HepG2 (cell line): Measurements from ENCODE around the gene PIEZO1. TPM values are rescaled to one million over a fixed set of nuclear protein-coding genes. Genes with fewer than 3 reads are reported as not detected.
A peak's percentile ranks its signal among the peaks of the same experiment; 100 is the strongest.

Source experiments
- GPN1 ChIP-seq: sonication (generic); formaldehyde crosslinking; IDR thresholded peaks from 2 replicates; pipeline ENCODE4 v1.5.1; 2020; ENCODE audit warnings: missing genetic modification reagents, borderline replicate concordance
- PTBP1 ChIP-seq: fragments of 200-400 bp; formaldehyde crosslinking; IDR thresholded peaks from 2 replicates; pipeline ENCODE4 v1.6.1; 2018; ENCODE audit warnings: low read length, low read depth; ENCODE audit not compliant: poor library complexity, severe bottlenecking
- RBM39 ChIP-seq: fragments of 200-400 bp; formaldehyde crosslinking; IDR thresholded peaks from one replicate; pipeline ENCODE4 v1.6.1; 2018; ENCODE audit warnings: antibody characterized with exemption, mild to moderate bottlenecking, low read depth, low read length; ENCODE audit not compliant: poor library complexity, severe bottlenecking
- SCMH1 ChIP-seq: sonication (generic); formaldehyde crosslinking; IDR thresholded peaks from 2 replicates; pipeline ENCODE4 v1.9.0; 2021; ENCODE audit warnings: missing genetic modification reagents, mild to moderate bottlenecking, borderline replicate concordance
- ZNF264 ChIP-seq: sonication (generic); formaldehyde crosslinking; IDR thresholded peaks from 2 replicates; pipeline ENCODE4 v1.4.0; 2020; ENCODE audit warnings: missing genetic modification reagents
- ZNF441 ChIP-seq: sonication (generic); formaldehyde crosslinking; IDR thresholded peaks from 2 replicates; pipeline ENCODE4 v1.7.0; 2021; ENCODE audit warnings: missing genetic modification reagents, borderline replicate concordance
- polyA plus RNA-seq, 8 experiments: library from polyadenylated mRNA; depleted of rRNA in 3 of 8; stranded (reverse) in 7 of 8; unstranded in 1 of 8; fragments of >200 nt; fragmentation: Illumina TruSeq in 4 of 8; extraction: Trizol in 4 of 8; gene quantifications; 2 replicates each; pipeline versions ENCODE4 v1.2.1 to v1.2.3, GENCODE V29; 2011 to 2016; ENCODE audit warnings: low read depth in 4 of 8, missing spikeins in 1 of 8, mixed read lengths in 1 of 8; ENCODE audit not compliant: insufficient read depth in 1 of 8
- total RNA-seq, 5 experiments: library from RNA; depleted of rRNA; stranded (reverse); fragments of >200 nt; fragmentation: Illumina TruSeq; extraction: Trizol; gene quantifications; 2 replicates each; pipeline ENCODE4 v1.2.3, GENCODE V29; 2016; ENCODE audit warnings: low read depth in 1 of 5
- TF ChIP-seq, protein P1 (sequence below): IDR thresholded peaks from 2 replicates; pipeline ENCODE4 v1.6.1; 2016; ENCODE audit warnings: missing compliant biosample characterization, missing genetic modification reagents, borderline replicate concordance
- TF ChIP-seq, protein P2 (sequence below): IDR thresholded peaks from 2 replicates; pipeline ENCODE4 v1.6.1; 2012; ENCODE audit warnings: inconsistent platforms
- TF ChIP-seq, protein P3 (sequence below): sonication (generic); formaldehyde crosslinking; IDR thresholded peaks from 2 replicates; pipeline ENCODE4 v1.8.0; 2022; ENCODE audit warnings: mild to moderate bottlenecking, missing genetic modification reagents; ENCODE audit not compliant: insufficient replicate concordance
- TF ChIP-seq, protein P4 (sequence below): sonication (generic); formaldehyde crosslinking; IDR thresholded peaks from 2 replicates; pipeline ENCODE4 v1.8.1; 2022; ENCODE audit warnings: low read depth, mild to moderate bottlenecking, missing genetic modification reagents
- TF ChIP-seq, protein P5 (sequence below): sonication (generic); formaldehyde crosslinking; IDR thresholded peaks from 2 replicates; pipeline ENCODE4 v1.9.0; 2021; ENCODE audit warnings: missing genetic modification reagents, mild to moderate bottlenecking, borderline replicate concordance
- TF ChIP-seq, protein P6 (sequence below): sonication (generic); formaldehyde crosslinking; conservative IDR thresholded peaks from 2 replicates; pipeline ENCODE4 v1.5.0; 2020; ENCODE audit warnings: missing genetic modification reagents
- TF ChIP-seq, protein P7 (sequence below): sonication (generic); formaldehyde crosslinking; IDR thresholded peaks from 2 replicates; pipeline ENCODE4 v1.4.0; 2020; ENCODE audit warnings: missing genetic modification reagents, borderline replicate concordance

The PIEZO1 gene
- total and polyA plus RNA-seq, 2 of the 13 experiments (the other 11 are each of a cell fraction or from before 2014, with no cell fraction given), result 67.9 to 85.0 TPM

DNA sequence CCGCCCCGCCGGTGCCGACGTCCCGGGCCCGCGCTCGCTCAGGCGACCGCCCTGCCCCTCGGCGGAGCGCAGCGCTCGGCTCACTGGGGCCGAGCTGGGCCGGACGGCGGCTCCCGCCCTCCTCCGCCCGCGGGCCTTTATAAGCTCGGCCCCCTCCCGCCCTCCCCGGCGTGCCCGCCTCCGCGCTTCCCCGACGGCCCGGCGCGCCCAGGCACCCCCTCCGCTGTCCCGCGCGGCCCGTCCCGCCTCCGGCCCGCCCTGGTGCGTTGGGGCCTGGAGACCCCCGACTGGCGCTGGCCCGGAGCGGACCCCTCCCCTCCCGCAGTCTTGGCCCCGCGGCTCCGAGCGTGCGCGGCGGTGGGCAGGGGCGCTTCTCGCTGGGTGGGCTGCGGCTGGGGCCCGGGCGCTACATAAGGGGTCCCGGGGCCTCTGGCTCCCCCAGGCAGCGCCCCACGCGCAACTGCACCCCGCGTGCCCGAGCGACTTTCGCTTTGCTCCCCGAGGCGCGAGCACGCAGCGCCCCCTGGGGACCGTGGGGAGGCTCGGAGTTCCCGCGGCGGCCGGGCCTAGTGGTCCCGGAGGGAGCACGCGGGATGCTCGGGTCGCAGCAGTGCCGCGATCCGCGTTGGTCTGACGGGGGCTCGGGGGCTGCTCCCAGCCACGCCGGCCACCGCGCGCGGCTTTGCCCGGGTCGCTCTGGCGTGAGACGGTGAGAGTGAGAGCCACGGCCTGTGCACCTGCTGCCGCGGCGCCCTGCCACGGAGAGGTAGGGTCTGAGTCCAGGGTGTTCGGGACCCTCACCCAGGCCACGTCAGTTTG, at the start of gene PIEZO1 (continued):
- TF ChIP-seq, protein P1, sequence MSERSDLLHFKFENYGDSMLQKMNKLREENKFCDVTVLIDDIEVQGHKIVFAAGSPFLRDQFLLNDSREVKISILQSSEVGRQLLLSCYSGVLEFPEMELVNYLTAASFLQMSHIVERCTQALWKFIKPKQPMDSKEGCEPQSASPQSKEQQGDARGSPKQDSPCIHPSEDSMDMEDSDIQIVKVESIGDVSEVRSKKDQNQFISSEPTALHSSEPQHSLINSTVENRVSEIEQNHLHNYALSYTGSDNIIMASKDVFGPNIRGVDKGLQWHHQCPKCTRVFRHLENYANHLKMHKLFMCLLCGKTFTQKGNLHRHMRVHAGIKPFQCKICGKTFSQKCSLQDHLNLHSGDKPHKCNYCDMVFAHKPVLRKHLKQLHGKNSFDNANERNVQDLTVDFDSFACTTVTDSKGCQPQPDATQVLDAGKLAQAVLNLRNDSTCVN (CRISPR knock-in tag), result peak; percentile 56; the same call in 1 of the 2 replicates
- TF ChIP-seq, protein P2, sequence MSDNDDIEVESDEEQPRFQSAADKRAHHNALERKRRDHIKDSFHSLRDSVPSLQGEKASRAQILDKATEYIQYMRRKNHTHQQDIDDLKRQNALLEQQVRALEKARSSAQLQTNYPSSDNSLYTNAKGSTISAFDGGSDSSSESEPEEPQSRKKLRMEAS, result peak; percentile 81
- TF ChIP-seq RBM39 (peak; percentile 74), GPN1 (CRISPR knock-in tag) (peak; percentile 61; the same call in 1 of the 2 replicates), SCMH1 (no peak), ZNF264 (CRISPR knock-in tag) (no peak), ZNF441 (peak; percentile 25; the same call in 1 of the 2 replicates), PTBP1 (no peak)
- TF ChIP-seq, protein P3, sequence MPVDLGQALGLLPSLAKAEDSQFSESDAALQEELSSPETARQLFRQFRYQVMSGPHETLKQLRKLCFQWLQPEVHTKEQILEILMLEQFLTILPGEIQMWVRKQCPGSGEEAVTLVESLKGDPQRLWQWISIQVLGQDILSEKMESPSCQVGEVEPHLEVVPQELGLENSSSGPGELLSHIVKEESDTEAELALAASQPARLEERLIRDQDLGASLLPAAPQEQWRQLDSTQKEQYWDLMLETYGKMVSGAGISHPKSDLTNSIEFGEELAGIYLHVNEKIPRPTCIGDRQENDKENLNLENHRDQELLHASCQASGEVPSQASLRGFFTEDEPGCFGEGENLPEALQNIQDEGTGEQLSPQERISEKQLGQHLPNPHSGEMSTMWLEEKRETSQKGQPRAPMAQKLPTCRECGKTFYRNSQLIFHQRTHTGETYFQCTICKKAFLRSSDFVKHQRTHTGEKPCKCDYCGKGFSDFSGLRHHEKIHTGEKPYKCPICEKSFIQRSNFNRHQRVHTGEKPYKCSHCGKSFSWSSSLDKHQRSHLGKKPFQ, result peak; percentile 54
- TF ChIP-seq, protein P4, sequence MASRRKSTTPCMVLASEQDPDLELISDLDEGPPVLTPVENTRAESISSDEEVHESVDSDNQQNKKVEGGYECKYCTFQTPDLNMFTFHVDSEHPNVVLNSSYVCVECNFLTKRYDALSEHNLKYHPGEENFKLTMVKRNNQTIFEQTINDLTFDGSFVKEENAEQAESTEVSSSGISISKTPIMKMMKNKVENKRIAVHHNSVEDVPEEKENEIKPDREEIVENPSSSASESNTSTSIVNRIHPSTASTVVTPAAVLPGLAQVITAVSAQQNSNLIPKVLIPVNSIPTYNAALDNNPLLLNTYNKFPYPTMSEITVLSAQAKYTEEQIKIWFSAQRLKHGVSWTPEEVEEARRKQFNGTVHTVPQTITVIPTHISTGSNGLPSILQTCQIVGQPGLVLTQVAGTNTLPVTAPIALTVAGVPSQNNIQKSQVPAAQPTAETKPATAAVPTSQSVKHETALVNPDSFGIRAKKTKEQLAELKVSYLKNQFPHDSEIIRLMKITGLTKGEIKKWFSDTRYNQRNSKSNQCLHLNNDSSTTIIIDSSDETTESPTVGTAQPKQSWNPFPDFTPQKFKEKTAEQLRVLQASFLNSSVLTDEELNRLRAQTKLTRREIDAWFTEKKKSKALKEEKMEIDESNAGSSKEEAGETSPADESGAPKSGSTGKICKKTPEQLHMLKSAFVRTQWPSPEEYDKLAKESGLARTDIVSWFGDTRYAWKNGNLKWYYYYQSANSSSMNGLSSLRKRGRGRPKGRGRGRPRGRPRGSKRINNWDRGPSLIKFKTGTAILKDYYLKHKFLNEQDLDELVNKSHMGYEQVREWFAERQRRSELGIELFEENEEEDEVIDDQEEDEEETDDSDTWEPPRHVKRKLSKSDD (CRISPR knock-in tag), result no peak; the same call in 1 of the 2 replicates
- TF ChIP-seq, protein P5, sequence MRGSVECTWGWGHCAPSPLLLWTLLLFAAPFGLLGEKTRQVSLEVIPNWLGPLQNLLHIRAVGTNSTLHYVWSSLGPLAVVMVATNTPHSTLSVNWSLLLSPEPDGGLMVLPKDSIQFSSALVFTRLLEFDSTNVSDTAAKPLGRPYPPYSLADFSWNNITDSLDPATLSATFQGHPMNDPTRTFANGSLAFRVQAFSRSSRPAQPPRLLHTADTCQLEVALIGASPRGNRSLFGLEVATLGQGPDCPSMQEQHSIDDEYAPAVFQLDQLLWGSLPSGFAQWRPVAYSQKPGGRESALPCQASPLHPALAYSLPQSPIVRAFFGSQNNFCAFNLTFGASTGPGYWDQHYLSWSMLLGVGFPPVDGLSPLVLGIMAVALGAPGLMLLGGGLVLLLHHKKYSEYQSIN (CRISPR knock-in tag), result no peak
- TF ChIP-seq, protein P6, sequence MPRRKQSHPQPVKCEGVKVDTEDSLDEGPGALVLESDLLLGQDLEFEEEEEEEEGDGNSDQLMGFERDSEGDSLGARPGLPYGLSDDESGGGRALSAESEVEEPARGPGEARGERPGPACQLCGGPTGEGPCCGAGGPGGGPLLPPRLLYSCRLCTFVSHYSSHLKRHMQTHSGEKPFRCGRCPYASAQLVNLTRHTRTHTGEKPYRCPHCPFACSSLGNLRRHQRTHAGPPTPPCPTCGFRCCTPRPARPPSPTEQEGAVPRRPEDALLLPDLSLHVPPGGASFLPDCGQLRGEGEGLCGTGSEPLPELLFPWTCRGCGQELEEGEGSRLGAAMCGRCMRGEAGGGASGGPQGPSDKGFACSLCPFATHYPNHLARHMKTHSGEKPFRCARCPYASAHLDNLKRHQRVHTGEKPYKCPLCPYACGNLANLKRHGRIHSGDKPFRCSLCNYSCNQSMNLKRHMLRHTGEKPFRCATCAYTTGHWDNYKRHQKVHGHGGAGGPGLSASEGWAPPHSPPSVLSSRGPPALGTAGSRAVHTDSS (CRISPR knock-in tag), result no peak
- TF ChIP-seq, protein P7, sequence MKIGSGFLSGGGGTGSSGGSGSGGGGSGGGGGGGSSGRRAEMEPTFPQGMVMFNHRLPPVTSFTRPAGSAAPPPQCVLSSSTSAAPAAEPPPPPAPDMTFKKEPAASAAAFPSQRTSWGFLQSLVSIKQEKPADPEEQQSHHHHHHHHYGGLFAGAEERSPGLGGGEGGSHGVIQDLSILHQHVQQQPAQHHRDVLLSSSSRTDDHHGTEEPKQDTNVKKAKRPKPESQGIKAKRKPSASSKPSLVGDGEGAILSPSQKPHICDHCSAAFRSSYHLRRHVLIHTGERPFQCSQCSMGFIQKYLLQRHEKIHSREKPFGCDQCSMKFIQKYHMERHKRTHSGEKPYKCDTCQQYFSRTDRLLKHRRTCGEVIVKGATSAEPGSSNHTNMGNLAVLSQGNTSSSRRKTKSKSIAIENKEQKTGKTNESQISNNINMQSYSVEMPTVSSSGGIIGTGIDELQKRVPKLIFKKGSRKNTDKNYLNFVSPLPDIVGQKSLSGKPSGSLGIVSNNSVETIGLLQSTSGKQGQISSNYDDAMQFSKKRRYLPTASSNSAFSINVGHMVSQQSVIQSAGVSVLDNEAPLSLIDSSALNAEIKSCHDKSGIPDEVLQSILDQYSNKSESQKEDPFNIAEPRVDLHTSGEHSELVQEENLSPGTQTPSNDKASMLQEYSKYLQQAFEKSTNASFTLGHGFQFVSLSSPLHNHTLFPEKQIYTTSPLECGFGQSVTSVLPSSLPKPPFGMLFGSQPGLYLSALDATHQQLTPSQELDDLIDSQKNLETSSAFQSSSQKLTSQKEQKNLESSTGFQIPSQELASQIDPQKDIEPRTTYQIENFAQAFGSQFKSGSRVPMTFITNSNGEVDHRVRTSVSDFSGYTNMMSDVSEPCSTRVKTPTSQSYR (CRISPR knock-in tag), result peak; percentile 48; the same call in 1 of the 2 replicates
